C4-2B (cell line): ENCODE measurements around the gene KLRC3.
"Not testable (repeated sequence)": the region's sequence is repeated elsewhere in the genome, so short reads cannot be mapped to it uniquely, and the experiment has no call there.

ENCODE experiments used
- H3K27ac ChIP-seq: fragments of 450-650 bp; 2 replicates; pipeline ENCODE4 v1.5.1; 2017
- ZFX ChIP-seq: fragments of 450-650 bp; IDR thresholded peaks from 2 replicates; pipeline ENCODE4 v1.6.1; 2017
- TF ChIP-seq, protein P1 (sequence below): fragments of 450-650 bp; conservative IDR thresholded peaks from 2 replicates; pipeline ENCODE4 v1.5.1; 2017; ENCODE audit warnings: mild to moderate bottlenecking

Gene KLRC3

DNA sequence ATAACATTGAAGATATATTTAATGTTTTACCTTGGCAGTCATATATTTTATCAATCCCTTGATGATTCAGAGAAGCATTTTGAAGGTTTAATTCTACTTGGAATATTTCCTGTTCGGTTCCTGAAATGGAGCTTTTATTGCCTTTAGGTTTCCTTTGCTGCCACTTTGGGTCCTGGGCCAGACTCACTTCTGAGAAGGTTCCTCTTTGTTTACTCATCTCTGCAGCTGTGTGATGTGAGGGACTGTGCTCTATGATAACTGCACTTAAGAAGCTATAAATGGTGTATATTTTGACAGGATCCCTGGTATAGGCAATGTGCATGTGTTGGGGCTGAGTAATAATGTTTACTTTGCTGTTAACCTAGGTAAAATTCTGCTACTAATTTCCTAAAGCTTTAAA lies at the start of gene KLRC3:
TSS of gene KLRC3 (minus strand) at position 262 of the 400 bp plus-strand sequence. CDS start at position 217, 45 bp downstream.
- not testable (repeated sequence) for H3K27ac ChIP-seq

DNA sequence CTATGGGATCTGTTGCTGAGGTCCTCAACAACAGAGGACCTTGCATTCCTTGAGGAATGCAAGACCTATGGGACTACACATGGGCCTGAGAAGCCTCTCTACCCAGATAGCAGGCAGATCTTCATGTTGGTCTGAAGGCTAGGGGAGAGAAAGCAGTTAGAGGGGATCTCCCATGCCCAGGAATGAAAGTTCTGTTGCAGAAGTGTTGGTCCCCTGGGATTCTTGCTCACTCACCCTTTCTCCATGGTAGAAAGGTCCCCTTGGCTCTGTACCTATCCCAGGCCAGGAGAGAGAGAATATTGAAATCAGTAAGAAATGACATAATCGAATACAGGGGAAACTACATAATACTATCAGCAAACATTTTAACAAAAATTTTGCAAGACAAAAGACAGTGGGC lies 49.3 kb upstream of the KLRC3 start:
- TF ChIP-seq, protein P1, sequence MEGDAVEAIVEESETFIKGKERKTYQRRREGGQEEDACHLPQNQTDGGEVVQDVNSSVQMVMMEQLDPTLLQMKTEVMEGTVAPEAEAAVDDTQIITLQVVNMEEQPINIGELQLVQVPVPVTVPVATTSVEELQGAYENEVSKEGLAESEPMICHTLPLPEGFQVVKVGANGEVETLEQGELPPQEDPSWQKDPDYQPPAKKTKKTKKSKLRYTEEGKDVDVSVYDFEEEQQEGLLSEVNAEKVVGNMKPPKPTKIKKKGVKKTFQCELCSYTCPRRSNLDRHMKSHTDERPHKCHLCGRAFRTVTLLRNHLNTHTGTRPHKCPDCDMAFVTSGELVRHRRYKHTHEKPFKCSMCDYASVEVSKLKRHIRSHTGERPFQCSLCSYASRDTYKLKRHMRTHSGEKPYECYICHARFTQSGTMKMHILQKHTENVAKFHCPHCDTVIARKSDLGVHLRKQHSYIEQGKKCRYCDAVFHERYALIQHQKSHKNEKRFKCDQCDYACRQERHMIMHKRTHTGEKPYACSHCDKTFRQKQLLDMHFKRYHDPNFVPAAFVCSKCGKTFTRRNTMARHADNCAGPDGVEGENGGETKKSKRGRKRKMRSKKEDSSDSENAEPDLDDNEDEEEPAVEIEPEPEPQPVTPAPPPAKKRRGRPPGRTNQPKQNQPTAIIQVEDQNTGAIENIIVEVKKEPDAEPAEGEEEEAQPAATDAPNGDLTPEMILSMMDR, result no peak
- no peak for TF ChIP-seq ZFX
- no peak overlapping the region for H3K27ac ChIP-seq

DNA sequence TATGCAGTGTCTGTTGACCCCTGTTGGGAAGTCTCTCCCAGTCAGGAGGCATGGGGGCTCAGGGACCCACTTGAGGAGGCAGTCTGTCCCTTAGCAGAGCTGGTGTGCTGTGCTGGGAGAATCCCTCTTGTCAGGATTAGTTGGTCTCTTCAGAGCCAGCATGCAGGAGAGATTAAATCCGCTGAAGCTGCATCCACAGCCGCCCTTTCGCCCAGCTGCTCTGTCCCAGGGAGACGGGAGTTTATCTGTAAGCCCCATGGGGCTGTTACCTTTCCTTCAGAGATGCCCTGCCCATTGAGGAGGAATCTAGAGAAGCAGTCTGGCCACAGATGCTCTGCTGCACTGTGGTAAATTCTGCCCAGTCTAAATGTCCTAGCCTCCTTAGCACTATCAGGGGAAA lies 45.9 kb upstream of the KLRC3 start:
- no peak overlapping the region for H3K27ac ChIP-seq

DNA sequence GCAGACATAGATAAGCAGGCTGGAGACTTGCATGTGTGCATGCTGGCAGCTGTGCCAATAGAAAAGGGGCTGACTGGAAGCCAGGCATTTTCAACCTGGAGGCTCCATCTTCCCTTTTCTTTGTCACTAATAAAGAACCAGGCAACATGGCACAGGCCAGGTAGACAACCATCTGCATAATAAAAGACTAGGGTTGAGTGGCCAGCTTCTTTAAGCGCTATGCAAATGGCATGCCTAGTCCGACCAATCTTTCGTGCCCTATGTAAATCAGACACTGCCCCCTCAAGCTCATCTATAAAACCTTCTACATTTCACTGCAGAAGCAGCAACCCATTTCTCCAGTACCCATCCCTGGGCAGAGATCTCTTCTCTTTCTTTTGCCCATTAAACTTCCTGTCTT lies 37.4 kb upstream of the KLRC3 start:
- no peak for TF ChIP-seq ZFX
- TF ChIP-seq, protein P1, result no peak
- no peak overlapping the region for H3K27ac ChIP-seq

More for the DNA sequence above, 45.9 kb upstream of the KLRC3 start:
- no peak for TF ChIP-seq ZFX
- TF ChIP-seq, protein P1, result no peak

DNA sequence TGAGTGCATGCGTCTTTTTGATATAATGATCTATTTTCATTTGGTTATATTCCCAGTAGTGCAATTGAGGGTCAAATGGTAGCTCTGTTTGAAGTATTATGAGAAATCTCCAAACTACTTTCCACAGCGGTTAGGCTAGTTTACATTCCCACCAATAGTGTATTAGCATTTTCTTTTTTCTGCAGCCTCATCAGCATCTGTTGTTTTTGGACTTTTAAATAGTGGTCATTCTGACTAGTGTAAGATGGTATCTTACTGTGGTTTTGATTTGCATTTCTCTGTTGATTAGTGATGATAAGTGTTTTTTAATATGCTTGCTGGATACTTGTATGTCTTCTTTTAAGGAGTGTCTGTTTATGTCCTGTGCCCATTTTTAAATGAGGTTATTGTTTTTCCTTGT lies 36.5 kb upstream of the KLRC3 start:
- H3K27ac ChIP-seq, result no peak overlapping the region
- TF ChIP-seq ZFX, result no peak
- TF ChIP-seq, protein P1, result no peak

DNA sequence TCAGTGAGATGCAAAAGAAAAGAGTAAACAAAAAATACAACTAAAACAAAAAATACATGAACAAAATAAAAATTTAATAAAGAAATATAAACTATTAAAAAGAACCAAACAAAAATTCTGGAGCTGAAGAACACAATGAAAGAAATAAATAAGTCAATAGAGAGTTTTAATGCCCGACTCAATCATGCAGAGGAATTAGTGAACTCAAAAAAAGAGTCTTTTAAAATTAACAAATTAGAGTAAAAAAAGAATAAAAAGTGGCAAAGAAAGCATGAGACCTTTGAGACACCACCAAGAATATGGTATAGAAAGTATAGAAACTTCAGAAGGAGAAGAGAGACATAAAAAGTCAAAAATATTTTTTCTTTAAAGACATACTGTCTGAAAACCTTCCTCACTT lies 35.4 kb upstream of the KLRC3 start:
- H3K27ac ChIP-seq, result no peak overlapping the region
- TF ChIP-seq, protein P1, result no peak

DNA sequence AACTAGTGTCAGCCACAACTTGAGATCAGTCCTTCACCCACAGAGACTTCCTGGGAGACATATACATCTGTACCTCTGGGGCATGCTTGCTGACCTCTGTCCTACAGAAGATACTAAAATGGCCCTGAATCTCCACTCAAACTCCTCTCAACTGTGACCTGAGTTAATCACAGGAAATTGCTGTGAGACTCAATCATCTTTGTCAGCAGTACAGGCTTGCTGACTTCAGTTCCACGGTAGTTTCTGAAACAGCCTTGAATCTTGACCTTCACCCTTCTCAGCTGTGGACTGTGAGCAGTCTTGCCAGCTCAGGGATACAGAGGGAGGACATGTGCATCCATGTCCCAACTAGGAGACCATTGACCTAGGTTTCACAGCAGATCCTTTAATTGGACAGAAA lies 34.1 kb upstream of the KLRC3 start:
- TF ChIP-seq, protein P1, result no peak
- no peak for TF ChIP-seq ZFX

DNA sequence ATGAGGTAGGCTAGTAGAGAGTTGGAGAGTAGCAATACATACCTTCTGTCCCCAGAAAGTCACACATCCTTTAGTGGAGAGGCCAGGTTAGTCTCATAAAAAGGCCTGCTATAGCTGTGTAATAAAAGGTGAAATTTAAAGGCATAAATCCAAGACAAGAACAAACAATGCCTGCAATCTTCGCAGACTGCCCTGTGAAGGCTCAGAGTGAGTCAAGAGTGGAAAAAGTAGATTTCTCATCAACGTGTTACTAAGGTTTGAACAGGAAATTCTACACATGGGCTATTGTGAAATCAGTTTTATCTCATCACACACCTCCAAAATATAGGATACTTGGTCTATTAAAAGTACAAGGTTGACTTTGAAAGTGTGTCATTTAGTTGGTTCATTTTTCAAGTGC lies 32.8 kb upstream of the KLRC3 start, which contains the start of gene KLRC1:
TSS of gene KLRC1 (minus strand) at position 222 of the 400 bp plus-strand sequence. CDS start 2,221 bp downstream, outside the sequence.
- TF ChIP-seq ZFX, result no peak
- TF ChIP-seq, protein P1, result no peak
- no peak within 1 kb of the TSS for H3K27ac ChIP-seq

More for the DNA sequence above, 34.1 kb upstream of the KLRC3 start:
- H3K27ac ChIP-seq, result no peak overlapping the region
